ENCODE data around the gene CAMKK2.

The CAMKK2 gene

DNA sequence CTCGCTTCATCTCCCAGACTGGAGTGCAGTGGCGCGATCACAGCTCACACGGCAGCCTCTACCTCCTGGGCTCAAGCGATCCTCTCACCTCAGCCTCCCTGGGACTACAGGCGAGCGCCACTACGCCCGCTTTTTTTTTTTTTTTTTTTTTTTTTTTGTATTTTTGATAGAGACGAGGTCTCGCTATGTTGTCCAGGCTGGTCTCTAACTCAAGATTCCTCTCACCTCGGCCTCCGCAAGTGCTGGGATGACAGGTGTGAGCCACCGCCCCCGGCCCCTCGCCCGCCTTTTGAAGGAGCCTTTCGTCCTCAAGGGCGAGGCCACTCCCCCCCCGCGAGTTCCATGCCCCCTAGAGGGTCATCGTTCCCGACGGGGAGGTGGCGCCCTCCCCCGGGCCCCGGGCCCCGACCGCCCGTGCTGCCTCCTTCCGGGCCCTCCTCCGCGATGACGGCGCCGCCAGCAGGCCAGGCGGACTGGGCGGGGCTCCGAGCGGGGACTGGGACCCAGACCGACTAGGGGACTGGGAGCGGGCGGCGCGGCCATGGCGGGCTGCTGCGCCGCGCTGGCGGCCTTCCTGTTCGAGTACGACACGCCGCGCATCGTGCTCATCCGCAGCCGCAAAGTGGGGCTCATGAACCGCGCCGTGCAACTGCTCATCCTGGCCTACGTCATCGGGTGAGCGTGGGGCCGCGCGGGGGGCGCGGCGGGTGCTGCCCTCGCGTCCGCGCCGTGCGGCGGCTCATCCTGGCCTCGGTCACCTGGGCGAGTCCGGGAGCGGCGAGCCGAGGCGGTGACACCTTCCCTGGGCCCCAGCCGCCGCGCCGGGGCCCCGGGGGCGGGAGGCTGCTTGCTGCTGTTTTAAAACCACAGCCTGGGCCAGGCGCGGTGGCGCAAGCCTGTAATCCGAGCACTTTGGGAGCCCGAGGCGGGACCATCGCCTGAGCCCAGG, 86.6 kb downstream of the CAMKK2 start, which contains the start of gene P2RX4:
TSS of gene P2RX4 (plus strand) at position 506 of the 949 bp plus-strand sequence. CDS start at position 542, 36 bp downstream.
- H3K4me1 ChIP-seq (ENCODE audit: control insufficient read depth, insufficient read depth, low read length) = no peaks in the 10 kb centered on the region
- peaks cover 3 to 8% of the 10 kb centered on the region in 2 experiments; a peak in 2 of 3 replicates for H3K36me3 ChIP-seq (ENCODE audit: control insufficient read depth in 2 of 2, insufficient read depth in 1 of 2, low read length in 2 of 2)
- H3K4me3 ChIP-seq (ENCODE audit: low read depth, low read length) = peak within 1 kb of the TSS; percentile 77
- peak within 1 kb of the TSS; percentile 90 for H3K27ac ChIP-seq (ENCODE audit: extremely low read depth, low read depth, low read length)
- POLR2A ChIA-PET = interaction anchor here (0.9 kb wide), 1 partner anchor 15 kb away, joined by 3 read pairs; no protein-coding TSS in a partner anchor
- CTCF ChIA-PET = interaction anchor here (0.7 to 1.0 kb wide), 2 partner anchors 13 to 21 kb away, joined by 4 to 5 read pairs; no protein-coding TSS in a partner anchor
- no peaks in the 10 kb centered on the region for H3K9me3 ChIP-seq (ENCODE audit: control insufficient read depth, insufficient read depth, low read depth, low read length)
- TF ChIP-seq OVOL3 (tag by site-specific recombination; IDR thresholded peaks at IDR 0.05) = no peak
- TF ChIP-seq, protein P1, sequence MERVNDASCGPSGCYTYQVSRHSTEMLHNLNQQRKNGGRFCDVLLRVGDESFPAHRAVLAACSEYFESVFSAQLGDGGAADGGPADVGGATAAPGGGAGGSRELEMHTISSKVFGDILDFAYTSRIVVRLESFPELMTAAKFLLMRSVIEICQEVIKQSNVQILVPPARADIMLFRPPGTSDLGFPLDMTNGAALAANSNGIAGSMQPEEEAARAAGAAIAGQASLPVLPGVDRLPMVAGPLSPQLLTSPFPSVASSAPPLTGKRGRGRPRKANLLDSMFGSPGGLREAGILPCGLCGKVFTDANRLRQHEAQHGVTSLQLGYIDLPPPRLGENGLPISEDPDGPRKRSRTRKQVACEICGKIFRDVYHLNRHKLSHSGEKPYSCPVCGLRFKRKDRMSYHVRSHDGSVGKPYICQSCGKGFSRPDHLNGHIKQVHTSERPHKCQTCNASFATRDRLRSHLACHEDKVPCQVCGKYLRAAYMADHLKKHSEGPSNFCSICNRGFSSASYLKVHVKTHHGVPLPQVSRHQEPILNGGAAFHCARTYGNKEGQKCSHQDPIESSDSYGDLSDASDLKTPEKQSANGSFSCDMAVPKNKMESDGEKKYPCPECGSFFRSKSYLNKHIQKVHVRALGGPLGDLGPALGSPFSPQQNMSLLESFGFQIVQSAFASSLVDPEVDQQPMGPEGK (tag by site-specific recombination; IDR thresholded peaks at IDR 0.05) = peak; percentile 70
- peak; percentile 90 for TF ChIP-seq GLIS1 (tag by site-specific recombination; IDR thresholded peaks at IDR 0.05)
- peak; percentile 74; the same call in 1 of the 2 replicates for TF ChIP-seq ZFP69B (tag by site-specific recombination; IDR thresholded peaks at IDR 0.05)
- TF ChIP-seq SALL2 (tag by site-specific recombination; IDR thresholded peaks at IDR 0.05; ENCODE audit: borderline replicate concordance) = no peak
- TF ChIP-seq KLF16 (tag by site-specific recombination; IDR thresholded peaks at IDR 0.05) = peak; percentile 25
- peak; percentile 86; the same call in 1 of the 2 replicates for TF ChIP-seq ZSCAN30 (tag by site-specific recombination; IDR thresholded peaks at IDR 0.05)
- TF ChIP-seq, protein P2, sequence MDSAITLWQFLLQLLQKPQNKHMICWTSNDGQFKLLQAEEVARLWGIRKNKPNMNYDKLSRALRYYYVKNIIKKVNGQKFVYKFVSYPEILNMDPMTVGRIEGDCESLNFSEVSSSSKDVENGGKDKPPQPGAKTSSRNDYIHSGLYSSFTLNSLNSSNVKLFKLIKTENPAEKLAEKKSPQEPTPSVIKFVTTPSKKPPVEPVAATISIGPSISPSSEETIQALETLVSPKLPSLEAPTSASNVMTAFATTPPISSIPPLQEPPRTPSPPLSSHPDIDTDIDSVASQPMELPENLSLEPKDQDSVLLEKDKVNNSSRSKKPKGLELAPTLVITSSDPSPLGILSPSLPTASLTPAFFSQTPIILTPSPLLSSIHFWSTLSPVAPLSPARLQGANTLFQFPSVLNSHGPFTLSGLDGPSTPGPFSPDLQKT (IDR thresholded peaks at IDR 0.05; ENCODE audit: borderline replicate concordance, low read depth, low read length) = no peak
- peak; percentile 80 for TF ChIP-seq ZBTB48 (tag by site-specific recombination; IDR thresholded peaks at IDR 0.05)
- no peak for TF ChIP-seq ZNF391 (tag by site-specific recombination; IDR thresholded peaks at IDR 0.05; ENCODE audit: borderline replicate concordance, low read depth)
- TF ChIP-seq ZIC2 (tag by site-specific recombination; IDR thresholded peaks at IDR 0.05) = peak; percentile 63; the same call in 1 of the 2 replicates
- TF ChIP-seq ZNF561 (tag by site-specific recombination; IDR thresholded peaks at IDR 0.05; ENCODE audit: borderline replicate concordance) = peak; percentile 94
- TF ChIP-seq ZNF654 (tag by site-specific recombination; IDR thresholded peaks at IDR 0.05; ENCODE audit: low read depth) = no peak
- TF ChIP-seq ZNF202 (tag by site-specific recombination; IDR thresholded peaks at IDR 0.05; ENCODE audit: borderline replicate concordance) = peak; percentile 6; the same call in 1 of the 2 replicates
- TF ChIP-seq, protein P3, sequence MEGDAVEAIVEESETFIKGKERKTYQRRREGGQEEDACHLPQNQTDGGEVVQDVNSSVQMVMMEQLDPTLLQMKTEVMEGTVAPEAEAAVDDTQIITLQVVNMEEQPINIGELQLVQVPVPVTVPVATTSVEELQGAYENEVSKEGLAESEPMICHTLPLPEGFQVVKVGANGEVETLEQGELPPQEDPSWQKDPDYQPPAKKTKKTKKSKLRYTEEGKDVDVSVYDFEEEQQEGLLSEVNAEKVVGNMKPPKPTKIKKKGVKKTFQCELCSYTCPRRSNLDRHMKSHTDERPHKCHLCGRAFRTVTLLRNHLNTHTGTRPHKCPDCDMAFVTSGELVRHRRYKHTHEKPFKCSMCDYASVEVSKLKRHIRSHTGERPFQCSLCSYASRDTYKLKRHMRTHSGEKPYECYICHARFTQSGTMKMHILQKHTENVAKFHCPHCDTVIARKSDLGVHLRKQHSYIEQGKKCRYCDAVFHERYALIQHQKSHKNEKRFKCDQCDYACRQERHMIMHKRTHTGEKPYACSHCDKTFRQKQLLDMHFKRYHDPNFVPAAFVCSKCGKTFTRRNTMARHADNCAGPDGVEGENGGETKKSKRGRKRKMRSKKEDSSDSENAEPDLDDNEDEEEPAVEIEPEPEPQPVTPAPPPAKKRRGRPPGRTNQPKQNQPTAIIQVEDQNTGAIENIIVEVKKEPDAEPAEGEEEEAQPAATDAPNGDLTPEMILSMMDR (tag by site-specific recombination; IDR thresholded peaks at IDR 0.05) = peak; percentile 89
- TF ChIP-seq, protein P4, sequence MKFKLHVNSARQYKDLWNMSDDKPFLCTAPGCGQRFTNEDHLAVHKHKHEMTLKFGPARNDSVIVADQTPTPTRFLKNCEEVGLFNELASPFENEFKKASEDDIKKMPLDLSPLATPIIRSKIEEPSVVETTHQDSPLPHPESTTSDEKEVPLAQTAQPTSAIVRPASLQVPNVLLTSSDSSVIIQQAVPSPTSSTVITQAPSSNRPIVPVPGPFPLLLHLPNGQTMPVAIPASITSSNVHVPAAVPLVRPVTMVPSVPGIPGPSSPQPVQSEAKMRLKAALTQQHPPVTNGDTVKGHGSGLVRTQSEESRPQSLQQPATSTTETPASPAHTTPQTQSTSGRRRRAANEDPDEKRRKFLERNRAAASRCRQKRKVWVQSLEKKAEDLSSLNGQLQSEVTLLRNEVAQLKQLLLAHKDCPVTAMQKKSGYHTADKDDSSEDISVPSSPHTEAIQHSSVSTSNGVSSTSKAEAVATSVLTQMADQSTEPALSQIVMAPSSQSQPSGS (tag by site-specific recombination; IDR thresholded peaks at IDR 0.05; ENCODE audit: low read depth) = no peak
- 0 out of 2 replicates have a peak, but pooled peaks have one; percentile 54 for TF ChIP-seq KLF8 (tag by site-specific recombination; IDR thresholded peaks at IDR 0.05)
- TF ChIP-seq ZNF623 (tag by site-specific recombination; IDR thresholded peaks at IDR 0.05) = no peak
- no peak for TF ChIP-seq ZNF366 (tag by site-specific recombination; conservative IDR thresholded peaks at IDR 0.05)
- peak; percentile 38; the same call in 1 of the 2 replicates for TF ChIP-seq SP2 (tag by site-specific recombination; IDR thresholded peaks at IDR 0.05)
- TF ChIP-seq ZSCAN16 (tag by site-specific recombination; IDR thresholded peaks at IDR 0.05) = peak; percentile 99
- TF ChIP-seq ZNF521 (tag by site-specific recombination; IDR thresholded peaks at IDR 0.05) = no peak
- TF ChIP-seq, protein P5, sequence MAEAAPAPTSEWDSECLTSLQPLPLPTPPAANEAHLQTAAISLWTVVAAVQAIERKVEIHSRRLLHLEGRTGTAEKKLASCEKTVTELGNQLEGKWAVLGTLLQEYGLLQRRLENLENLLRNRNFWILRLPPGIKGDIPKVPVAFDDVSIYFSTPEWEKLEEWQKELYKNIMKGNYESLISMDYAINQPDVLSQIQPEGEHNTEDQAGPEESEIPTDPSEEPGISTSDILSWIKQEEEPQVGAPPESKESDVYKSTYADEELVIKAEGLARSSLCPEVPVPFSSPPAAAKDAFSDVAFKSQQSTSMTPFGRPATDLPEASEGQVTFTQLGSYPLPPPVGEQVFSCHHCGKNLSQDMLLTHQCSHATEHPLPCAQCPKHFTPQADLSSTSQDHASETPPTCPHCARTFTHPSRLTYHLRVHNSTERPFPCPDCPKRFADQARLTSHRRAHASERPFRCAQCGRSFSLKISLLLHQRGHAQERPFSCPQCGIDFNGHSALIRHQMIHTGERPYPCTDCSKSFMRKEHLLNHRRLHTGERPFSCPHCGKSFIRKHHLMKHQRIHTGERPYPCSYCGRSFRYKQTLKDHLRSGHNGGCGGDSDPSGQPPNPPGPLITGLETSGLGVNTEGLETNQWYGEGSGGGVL (tag by site-specific recombination; IDR thresholded peaks at IDR 0.05) = peak; percentile 80
- TF ChIP-seq ZNF677 (tag by site-specific recombination; IDR thresholded peaks at IDR 0.05) = 0 out of 2 replicates have a peak, but pooled peaks have one; percentile 29
- TF ChIP-seq ZNF138 (tag by site-specific recombination; IDR thresholded peaks at IDR 0.05; ENCODE audit: borderline replicate concordance) = no peak
- TF ChIP-seq GLI4 (tag by site-specific recombination; IDR thresholded peaks at IDR 0.05) = no peak
- no peak for TF ChIP-seq ZNF626 (tag by site-specific recombination; IDR thresholded peaks at IDR 0.05)
- no peak for TF ChIP-seq ZNF214 (tag by site-specific recombination; IDR thresholded peaks at IDR 0.05; ENCODE audit: borderline replicate concordance)
